ENCODE data around the gene TSPAN15.

DNA sequence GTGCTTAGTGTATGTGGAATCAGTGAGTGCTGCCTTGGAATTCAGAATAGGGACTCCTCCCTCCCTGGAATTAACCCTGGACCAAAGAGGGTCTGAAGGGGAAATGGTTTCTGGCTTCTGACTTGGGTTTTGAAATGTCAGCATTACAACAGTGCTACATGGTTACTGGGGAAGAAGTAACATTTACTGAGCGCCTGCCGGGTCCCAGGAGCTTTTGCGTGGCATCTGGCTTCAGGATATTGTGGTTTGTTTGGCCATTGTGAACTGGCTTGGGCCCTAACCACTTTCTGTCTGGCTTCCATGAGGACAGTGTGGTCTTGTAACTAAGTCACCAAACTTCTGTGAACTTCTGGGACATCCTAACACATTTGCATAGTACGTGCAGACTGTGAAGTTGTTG is 21.3 kb downstream of the TSPAN15 start:
- TF ChIP-seq, protein P1, sequence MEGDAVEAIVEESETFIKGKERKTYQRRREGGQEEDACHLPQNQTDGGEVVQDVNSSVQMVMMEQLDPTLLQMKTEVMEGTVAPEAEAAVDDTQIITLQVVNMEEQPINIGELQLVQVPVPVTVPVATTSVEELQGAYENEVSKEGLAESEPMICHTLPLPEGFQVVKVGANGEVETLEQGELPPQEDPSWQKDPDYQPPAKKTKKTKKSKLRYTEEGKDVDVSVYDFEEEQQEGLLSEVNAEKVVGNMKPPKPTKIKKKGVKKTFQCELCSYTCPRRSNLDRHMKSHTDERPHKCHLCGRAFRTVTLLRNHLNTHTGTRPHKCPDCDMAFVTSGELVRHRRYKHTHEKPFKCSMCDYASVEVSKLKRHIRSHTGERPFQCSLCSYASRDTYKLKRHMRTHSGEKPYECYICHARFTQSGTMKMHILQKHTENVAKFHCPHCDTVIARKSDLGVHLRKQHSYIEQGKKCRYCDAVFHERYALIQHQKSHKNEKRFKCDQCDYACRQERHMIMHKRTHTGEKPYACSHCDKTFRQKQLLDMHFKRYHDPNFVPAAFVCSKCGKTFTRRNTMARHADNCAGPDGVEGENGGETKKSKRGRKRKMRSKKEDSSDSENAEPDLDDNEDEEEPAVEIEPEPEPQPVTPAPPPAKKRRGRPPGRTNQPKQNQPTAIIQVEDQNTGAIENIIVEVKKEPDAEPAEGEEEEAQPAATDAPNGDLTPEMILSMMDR (conservative IDR thresholded peaks at IDR 0.05) = no peak
- no peak for TF ChIP-seq EZH2 (IDR thresholded peaks at IDR 0.05; ENCODE audit: low read depth)
